Activated naive CD4-positive, alpha-beta T cell treated with anti-CD3 and anti-CD28 coated beads for 36 hours (primary cell): ENCODE data around the gene ZNF333. TPM values are rescaled to one million over a fixed set of nuclear protein-coding genes. Genes with fewer than 3 reads are reported as not detected.

Source experiments
- CTCF ChIA-PET: fragments of 350-600 bp; sonication (Branson Sonifier 250); formaldehyde crosslinking; loops from one replicate; lab custom pipeline; 2021; ENCODE audit warnings: antibody characterized with exemption; lab: Charles Lee
- DNase-seq: peaks from one replicate; pipeline ENCODE4 v3.0.0-alpha.2; 2020
- H3K27ac Mint-ChIP-seq: one replicate; pipeline ENCODE4 v1.8.0; 2021; ENCODE audit warnings: mild to moderate bottlenecking, mixed read lengths
- H3K27me3 Mint-ChIP-seq: one replicate; pipeline ENCODE4 v1.8.0; 2021; ENCODE audit warnings: low read depth, mixed read lengths
- H3K36me3 Mint-ChIP-seq: one replicate; pipeline ENCODE4 v1.8.0; 2021; ENCODE audit warnings: low read depth, mixed read lengths
- H3K4me1 Mint-ChIP-seq: one replicate; pipeline ENCODE4 v1.8.0; 2021; ENCODE audit warnings: low read depth, mixed read lengths
- H3K4me3 Mint-ChIP-seq: one replicate; pipeline ENCODE4 v1.8.0; 2021; ENCODE audit warnings: mild to moderate bottlenecking, moderate library complexity, mixed read lengths
- H3K9me3 Mint-ChIP-seq: one replicate; pipeline ENCODE4 v1.8.0; 2021; ENCODE audit warnings: mixed read lengths
- intact Hi-C: fragments of 100-400 bp; cut with micrococcal nuclease; formaldehyde crosslinking; loops from one replicate; pipeline ENCODE4 v1.15.1; 2023
- total RNA-seq, 2 experiments: library from RNA; stranded (reverse); gene quantifications; one replicate each; pipeline ENCODE4 v1.2.3, GENCODE V29; 2021

Gene ZNF333
- total RNA-seq, 2 experiments from 2014 or later, result 28.6 to 31.7 TPM

DNA sequence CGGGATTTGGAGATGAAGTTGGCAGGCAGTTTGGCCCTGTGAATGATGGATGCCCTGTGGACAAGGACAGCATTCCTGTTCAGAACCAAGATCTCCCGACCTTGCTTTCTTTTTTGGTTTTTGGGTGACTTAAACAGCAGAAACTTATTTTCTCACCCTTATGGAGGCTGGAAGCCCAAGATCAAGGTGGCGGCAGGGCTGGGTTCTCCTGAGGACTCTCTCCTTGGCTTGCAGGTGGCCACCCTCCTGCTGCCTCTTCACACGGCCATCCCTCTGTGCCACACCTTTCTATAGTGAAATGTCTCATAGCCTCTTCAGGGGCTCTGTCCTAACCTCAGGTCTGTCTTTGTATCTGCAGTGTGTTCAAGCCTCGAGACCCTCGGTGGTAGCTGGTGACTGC is 14.0 kb downstream of the ZNF333 start:
- DNase-seq, result no peak
- H3K36me3 Mint-ChIP-seq, result peaks cover 72% of the 10 kb centered on the region
- H3K4me3 Mint-ChIP-seq, result no peak overlapping the region
- no peak overlapping the region for H3K27ac Mint-ChIP-seq
- H3K4me1 Mint-ChIP-seq, result no peaks in the 10 kb centered on the region
- H3K9me3 Mint-ChIP-seq, result peaks cover 2% of the 10 kb centered on the region
- intact Hi-C loops, result no loop called here
- CTCF ChIA-PET, result no interaction called here
- H3K27me3 Mint-ChIP-seq, result no peaks in the 10 kb centered on the region

DNA sequence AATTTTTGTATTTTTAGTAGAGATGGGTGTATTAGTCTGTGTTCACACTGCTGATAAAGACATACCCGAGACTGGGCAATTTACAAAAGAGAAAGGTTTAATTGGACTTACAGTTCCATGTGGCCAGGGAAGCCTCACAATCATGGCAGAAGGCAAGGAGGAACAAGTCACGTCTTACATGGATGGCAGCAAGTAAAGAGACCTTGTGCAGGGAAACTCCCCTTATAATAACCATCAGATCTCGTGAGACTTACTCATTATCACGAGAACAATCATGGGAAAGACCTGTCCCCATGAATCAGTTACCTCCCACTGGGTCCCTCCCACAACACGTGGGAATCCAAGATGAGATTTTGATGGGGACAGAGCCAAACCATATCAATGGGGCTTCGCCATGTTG is 14.6 kb downstream of the ZNF333 start:
- no peaks in the 10 kb centered on the region for H3K27me3 Mint-ChIP-seq

DNA sequence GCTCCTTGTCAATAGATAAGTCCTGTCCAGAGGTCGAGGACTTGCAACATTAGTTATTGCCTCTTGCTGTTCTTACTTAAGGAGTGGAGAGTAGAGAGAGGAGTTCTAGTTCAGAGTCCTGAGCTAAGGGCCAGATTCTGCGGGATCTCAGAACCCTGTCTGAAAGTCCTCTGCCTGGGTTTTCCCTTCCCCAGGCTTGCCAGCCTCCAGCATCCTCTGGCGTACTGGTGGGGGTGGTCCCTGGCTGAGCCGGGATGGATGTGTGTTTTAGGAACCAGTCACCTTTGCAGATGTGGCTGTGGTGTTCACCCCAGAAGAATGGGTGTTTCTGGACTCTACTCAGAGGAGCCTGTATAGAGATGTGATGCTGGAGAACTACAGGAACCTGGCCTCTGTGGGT is 26.0 kb downstream of the ZNF333 start:
- H3K27me3 Mint-ChIP-seq, result no peaks in the 10 kb centered on the region
- H3K4me1 Mint-ChIP-seq, result no peaks in the 10 kb centered on the region
- CTCF ChIA-PET, result no interaction called here
- peaks cover 95% of the 10 kb centered on the region for H3K36me3 Mint-ChIP-seq
- intact Hi-C loops, result no loop called here
- no peak overlapping the region for H3K4me3 Mint-ChIP-seq
- DNase-seq, result no peak
- no peak overlapping the region for H3K27ac Mint-ChIP-seq
- peaks cover 79% of the 10 kb centered on the region for H3K9me3 Mint-ChIP-seq

More for the DNA sequence above, 14.6 kb downstream of the ZNF333 start:
- Mint-ChIP-seq H3K36me3 (peaks cover 74% of the 10 kb centered on the region), H3K27ac (no peak overlapping the region), H3K4me3 (no peak overlapping the region), H3K4me1 (no peaks in the 10 kb centered on the region), H3K9me3 (peaks cover 2% of the 10 kb centered on the region)
- DNase-seq, result no peak
- CTCF ChIA-PET, result no interaction called here
- intact Hi-C loops, result no loop called here

DNA sequence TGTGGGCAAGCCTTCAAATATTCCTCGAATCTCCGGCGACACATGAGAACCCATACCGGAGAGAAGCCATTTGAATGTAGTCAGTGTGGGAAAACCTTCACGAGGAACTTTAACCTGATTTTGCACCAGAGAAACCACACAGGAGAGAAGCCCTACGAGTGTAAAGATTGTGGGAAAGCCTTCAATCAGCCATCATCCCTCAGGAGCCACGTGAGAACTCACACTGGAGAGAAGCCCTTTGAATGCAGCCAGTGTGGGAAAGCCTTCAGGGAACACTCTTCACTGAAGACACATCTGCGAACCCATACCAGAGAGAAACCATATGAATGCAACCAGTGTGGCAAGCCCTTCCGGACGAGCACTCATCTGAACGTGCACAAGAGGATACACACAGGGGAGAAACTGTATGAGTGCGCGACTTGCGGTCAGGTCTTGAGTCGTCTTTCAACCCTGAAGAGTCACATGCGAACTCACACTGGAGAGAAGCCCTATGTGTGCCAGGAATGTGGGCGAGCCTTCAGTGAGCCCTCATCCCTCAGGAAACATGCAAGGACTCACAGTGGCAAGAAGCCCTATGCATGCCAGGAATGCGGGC is 28.8 kb downstream of the ZNF333 start:
- intact Hi-C loops, result no loop called here
- H3K4me3 Mint-ChIP-seq, result no peak overlapping the region
- peaks cover 80% of the 10 kb centered on the region for H3K9me3 Mint-ChIP-seq
- no peak for DNase-seq
- H3K27me3 Mint-ChIP-seq, result no peaks in the 10 kb centered on the region
- H3K4me1 Mint-ChIP-seq, result no peaks in the 10 kb centered on the region
- no peak overlapping the region for H3K27ac Mint-ChIP-seq
- CTCF ChIA-PET, result no interaction called here
- H3K36me3 Mint-ChIP-seq, result peaks cover 90% of the 10 kb centered on the region

DNA sequence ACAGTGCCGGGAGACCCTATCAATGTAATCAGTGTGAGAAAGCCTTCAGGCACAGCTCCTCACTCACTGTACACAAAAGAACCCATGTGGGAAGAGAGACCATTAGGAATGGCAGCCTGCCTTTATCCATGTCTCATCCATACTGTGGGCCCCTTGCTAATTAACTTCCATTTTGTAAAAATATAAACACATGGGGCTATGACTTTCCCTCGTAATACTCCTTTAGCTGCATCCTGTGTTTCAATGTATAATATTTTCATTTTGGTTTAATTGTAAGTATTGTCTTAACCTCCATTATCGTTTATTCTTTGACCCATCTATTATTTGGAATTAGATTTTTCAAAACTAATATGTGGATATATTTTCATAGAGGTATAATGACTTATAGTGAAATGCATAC is 29.3 kb downstream of the ZNF333 start:
- no peaks in the 10 kb centered on the region for H3K4me1 Mint-ChIP-seq
- no peak for DNase-seq
- H3K27ac Mint-ChIP-seq, result no peak overlapping the region
- peaks cover 87% of the 10 kb centered on the region for H3K36me3 Mint-ChIP-seq
- CTCF ChIA-PET, result no interaction called here
- no peaks in the 10 kb centered on the region for H3K27me3 Mint-ChIP-seq
- intact Hi-C loops, result no loop called here
- H3K4me3 Mint-ChIP-seq, result no peak overlapping the region
- peaks cover 80% of the 10 kb centered on the region for H3K9me3 Mint-ChIP-seq

DNA sequence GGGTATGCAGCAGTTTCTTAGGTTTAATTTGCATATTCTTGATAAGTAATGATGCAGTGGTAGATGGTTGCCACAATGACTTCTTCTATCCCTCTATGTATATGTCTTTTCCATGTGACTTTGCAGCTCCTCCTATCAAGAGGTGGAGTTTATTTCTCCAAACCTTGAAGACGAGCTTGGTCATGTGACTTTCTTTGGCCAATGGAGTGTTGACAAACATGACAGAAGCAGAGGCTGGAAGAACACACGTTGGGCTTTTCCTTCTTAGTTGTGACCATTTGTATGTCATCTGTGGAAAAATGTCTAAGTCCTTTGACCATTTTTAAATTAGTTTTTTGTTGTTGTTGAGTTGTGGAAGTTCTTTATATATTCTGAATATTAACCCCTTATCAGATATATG is 32.3 kb downstream of the ZNF333 start:
- Mint-ChIP-seq H3K9me3 (peaks cover 77% of the 10 kb centered on the region), H3K27me3 (no peaks in the 10 kb centered on the region), H3K27ac (no peak overlapping the region), H3K36me3 (peaks cover 59% of the 10 kb centered on the region), H3K4me3 (no peak overlapping the region), H3K4me1 (no peaks in the 10 kb centered on the region)
- intact Hi-C loops, result no loop called here
- no peak for DNase-seq
- CTCF ChIA-PET, result interaction anchor here (0.6 kb wide), 1 partner anchor 12 kb away, joined by 3 read pairs; no protein-coding TSS in a partner anchor

DNA sequence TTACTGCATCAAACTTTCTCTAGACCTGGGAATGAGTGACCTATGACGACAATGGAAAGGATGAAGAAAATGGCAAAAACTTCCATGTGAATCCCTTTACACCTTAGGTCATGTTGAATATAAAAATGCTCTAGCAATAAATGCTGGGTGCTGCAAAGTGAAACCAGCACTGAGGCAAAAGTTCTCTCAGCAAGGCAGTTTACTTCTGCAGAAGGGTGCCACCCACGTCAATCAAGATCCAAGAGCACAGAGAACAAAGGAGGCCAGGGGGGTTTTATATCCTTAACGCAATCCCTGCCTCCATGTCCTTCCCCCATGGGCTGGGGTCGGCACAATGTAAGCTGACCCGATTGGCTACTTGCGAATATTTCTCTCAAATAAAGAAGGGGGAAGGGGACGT is 38.7 kb downstream of the ZNF333 start:
- Mint-ChIP-seq H3K4me1 (no peaks in the 10 kb centered on the region), H3K27me3 (no peaks in the 10 kb centered on the region), H3K36me3 (peaks cover 8% of the 10 kb centered on the region), H3K9me3 (peaks cover 57% of the 10 kb centered on the region), H3K27ac (no peak overlapping the region), H3K4me3 (no peak overlapping the region)
- CTCF ChIA-PET, result interaction anchor here (1.0 kb wide), 1 partner anchor 43 kb away, joined by 4 read pairs; no protein-coding TSS in a partner anchor
- intact Hi-C loops, result no loop called here
- DNase-seq, result no peak

DNA sequence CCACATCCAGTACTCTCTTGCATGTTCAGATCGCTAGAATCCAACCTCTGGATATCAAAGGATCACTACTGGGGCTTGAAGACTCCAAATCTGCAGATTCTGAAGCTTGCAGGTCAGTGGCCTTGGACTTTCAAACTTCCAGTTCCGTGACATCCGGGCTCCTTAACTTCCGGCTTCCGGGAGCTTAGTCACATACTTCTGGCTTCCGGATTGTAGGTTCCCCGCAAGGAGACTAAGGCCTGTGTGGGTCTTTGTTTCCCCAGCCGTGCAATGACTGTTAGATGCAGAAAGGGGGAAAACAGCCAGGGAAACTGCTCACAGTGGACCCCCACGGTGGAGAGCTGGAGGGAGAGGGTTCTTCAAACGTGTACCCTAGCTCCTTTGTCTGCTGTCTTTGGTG is 41.4 kb downstream of the ZNF333 start:
- no peak for DNase-seq
- CTCF ChIA-PET, result no interaction called here
- Mint-ChIP-seq H3K27me3 (no peaks in the 10 kb centered on the region), H3K9me3 (peaks cover 37% of the 10 kb centered on the region), H3K36me3 (peaks cover 4% of the 10 kb centered on the region), H3K4me1 (no peaks in the 10 kb centered on the region), H3K4me3 (no peak overlapping the region), H3K27ac (no peak overlapping the region)
- intact Hi-C loops, result no loop called here

DNA sequence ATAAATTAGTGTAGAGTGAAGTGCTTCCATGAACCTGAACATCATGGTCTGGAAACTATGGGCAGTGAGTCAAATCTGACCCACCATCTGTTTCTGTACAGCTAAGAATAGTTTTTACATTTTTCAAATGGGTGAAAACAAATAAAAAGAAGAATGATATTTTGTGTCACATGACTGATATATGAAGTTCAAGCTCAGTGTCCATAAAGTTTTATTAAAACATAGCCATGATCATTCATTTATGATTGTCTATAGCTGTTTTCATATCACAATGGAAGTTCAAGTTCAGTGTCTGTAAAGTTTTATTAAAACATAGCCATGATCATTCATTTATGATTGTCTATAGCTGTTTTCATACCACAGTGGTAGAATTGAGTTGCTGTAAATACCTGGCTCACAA is 42.7 kb downstream of the ZNF333 start:
- H3K4me1 Mint-ChIP-seq, result no peaks in the 10 kb centered on the region
- peaks cover 27% of the 10 kb centered on the region for H3K9me3 Mint-ChIP-seq
- no peak overlapping the region for H3K27ac Mint-ChIP-seq
- intact Hi-C loops, result no loop called here
- H3K4me3 Mint-ChIP-seq, result no peak overlapping the region
- H3K36me3 Mint-ChIP-seq, result peaks cover 4% of the 10 kb centered on the region
- CTCF ChIA-PET, result no interaction called here
- DNase-seq, result no peak
- H3K27me3 Mint-ChIP-seq, result no peaks in the 10 kb centered on the region

DNA sequence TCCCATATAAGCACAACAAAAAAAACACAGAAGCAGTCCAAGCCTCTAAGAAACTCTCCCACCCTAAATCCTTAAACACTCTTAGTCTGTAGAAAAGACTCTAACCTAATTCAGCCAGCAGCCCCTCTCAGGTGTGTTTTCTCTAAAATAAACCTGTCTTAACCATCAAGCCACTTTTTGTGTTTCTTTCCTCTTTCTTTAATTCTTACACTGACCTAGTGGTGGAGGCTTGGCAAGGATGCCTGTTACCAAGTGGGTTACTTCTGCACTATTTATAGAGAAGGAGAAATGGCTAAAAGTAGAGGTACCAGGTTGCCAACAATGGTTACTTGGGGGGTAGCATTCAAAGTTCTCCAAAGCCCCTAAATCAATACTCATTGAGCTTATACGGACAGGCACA is 43.7 kb downstream of the ZNF333 start:
- DNase-seq, result no peak
- intact Hi-C loops, result no loop called here
- H3K27me3 Mint-ChIP-seq, result no peaks in the 10 kb centered on the region
- H3K27ac Mint-ChIP-seq, result no peak overlapping the region
- CTCF ChIA-PET, result no interaction called here
- H3K4me3 Mint-ChIP-seq, result no peak overlapping the region
- H3K9me3 Mint-ChIP-seq, result peaks cover 20% of the 10 kb centered on the region
- H3K36me3 Mint-ChIP-seq, result peaks cover 4% of the 10 kb centered on the region
- H3K4me1 Mint-ChIP-seq, result no peaks in the 10 kb centered on the region

DNA sequence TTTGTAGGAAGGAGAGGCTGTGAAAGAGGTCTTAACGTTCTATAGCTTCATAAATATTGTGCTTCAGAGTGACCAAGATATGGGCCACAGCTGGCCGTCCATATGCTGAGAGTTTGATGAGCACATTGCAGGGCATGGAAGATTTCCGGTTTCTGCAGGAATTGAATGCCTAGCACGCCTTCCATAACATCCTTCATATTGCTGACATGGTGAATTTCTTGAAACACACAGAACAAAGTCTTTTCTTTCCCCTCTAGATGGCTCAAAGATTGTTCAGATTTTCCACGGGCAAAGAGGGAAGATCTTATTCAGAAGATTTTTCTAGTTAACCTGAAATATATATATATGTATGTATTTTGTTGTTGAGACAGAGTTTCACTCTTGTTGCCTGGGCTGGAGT is 46.1 kb downstream of the ZNF333 start:
- Mint-ChIP-seq H3K36me3 (peaks cover 4% of the 10 kb centered on the region), H3K9me3 (peaks cover 5% of the 10 kb centered on the region), H3K4me1 (no peaks in the 10 kb centered on the region), H3K27ac (no peak overlapping the region), H3K4me3 (no peak overlapping the region), H3K27me3 (no peaks in the 10 kb centered on the region)
- intact Hi-C loops, result no loop called here
- DNase-seq, result no peak
- CTCF ChIA-PET, result no interaction called here

DNA sequence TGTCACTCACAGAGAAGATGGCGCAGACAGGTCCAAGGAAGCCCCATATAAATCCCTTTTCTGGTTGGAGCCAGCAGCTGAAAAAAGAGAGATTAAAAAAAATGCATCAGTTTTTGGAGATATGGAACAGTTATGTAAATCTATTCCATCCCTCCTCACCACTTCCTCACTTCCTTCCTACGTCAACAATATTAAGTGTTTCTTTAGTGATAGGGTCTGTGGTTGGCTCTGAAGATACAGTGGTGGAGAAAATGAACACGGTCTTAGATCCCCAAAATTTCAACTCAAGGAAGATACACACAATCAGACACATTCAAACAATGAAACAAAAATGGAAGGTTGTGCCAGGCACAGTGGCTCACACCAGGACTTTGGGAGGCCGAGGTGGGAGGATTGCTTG is 57.0 kb downstream of the ZNF333 start:
- CTCF ChIA-PET, result no interaction called here
- no peak for DNase-seq
- no peak overlapping the region for H3K4me3 Mint-ChIP-seq
- no peaks in the 10 kb centered on the region for H3K4me1 Mint-ChIP-seq
- H3K27me3 Mint-ChIP-seq, result no peaks in the 10 kb centered on the region
- intact Hi-C loops, result no loop called here
- no peak overlapping the region for H3K27ac Mint-ChIP-seq
- H3K36me3 Mint-ChIP-seq, result no peaks in the 10 kb centered on the region
- no peaks in the 10 kb centered on the region for H3K9me3 Mint-ChIP-seq

DNA sequence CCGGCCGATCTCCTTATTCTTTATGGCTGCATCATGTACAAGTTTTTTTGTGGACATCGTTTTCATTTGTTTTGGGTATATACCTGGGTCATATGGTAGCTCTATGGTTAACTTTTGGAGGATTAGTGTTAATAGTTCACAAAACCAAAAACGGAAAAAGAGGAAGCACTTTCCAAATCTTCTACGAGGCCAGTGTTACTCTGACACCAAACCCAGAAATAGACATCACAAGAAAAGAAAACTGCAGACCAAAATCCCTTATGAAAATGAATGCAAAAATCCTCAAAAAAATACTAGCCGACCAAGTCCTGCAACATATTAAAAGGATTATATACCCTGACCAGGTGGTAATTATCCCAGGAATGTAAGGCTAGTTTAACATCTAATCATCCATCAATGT is 58.8 kb downstream of the ZNF333 start:
- Mint-ChIP-seq H3K4me1 (no peaks in the 10 kb centered on the region), H3K27ac (no peak overlapping the region), H3K27me3 (no peaks in the 10 kb centered on the region), H3K9me3 (no peaks in the 10 kb centered on the region), H3K4me3 (no peak overlapping the region), H3K36me3 (no peaks in the 10 kb centered on the region)
- CTCF ChIA-PET, result no interaction called here
- intact Hi-C loops, result no loop called here
- DNase-seq, result no peak
